Adipose tissue (tissue), 3 donors: ENCODE data around the gene NEU1. TPM values are rescaled to one million over a fixed set of nuclear protein-coding genes. Genes with fewer than 3 reads are reported as not detected.
A peak's percentile ranks its signal among the peaks of the same experiment; 100 is the strongest.
"Not testable (repeated sequence)": the region's sequence is repeated elsewhere in the genome, so short reads cannot be mapped to it uniquely, and the experiment has no call there.

Experiments used
- H3K27ac ChIP-seq: one replicate; pipeline ENCODE4 v1.5.1; 2013; ENCODE audit warnings: low read depth, low read length
- WGBS, 3 donors: extraction: QIAGEN DNeasy Blood & Tissue Kit; methylation state at CpG; one replicate each; pipeline ENCODE4 v1.1.7; 2013; 5-methylcytosine and 5-hydroxymethylcytosine counted together
- polyA plus RNA-seq, 3 donors: library from polyadenylated mRNA; stranded (reverse); fragments of 200-250 nt; gene quantifications; one replicate each; pipeline ENCODE4 v1.2.3, GENCODE V29; 2013
- donor health status: healthy with polysubstance abuse.
- donor health status: Bipolar disorder and iron deficiency.
- donor health status: healthy.

The NEU1 gene
- polyA plus RNA-seq, 3 donors, result 26.2 to 33.8 (median 31.5) TPM

DNA sequence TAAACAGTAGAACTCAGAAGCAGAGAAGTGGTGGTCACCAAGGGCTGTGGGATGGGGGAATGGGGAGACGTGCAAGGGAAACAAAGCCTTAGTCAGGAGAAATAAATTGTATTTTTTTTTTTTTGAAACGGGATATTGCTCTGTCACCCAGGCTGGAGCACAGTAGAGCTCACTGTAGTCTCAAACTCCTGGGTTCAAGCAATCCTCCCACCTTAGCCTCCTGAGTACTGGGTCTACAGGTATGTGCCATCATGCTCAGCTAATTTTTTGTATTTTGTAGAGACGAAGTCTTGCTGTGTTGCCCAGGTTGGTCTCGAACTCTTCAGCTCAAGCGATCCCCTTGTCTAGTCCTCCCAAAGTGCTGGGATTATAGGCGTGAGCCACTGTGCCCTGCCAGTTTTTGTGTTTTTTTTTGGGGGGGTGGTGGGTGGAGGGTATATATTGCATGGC, 31.7 kb downstream of the NEU1 start:
- 41 to 54% (median 47%) methylated on average over 6 of the region's 6 CpGs for WGBS, 3 donors

GRCh38 chr6:31829633-31830283, 32.9 kb downstream of the NEU1 start:
- 1 to 3% (median 2%) methylated on average over 11 to 15 of the region's 15 CpGs for WGBS, 3 donors
- no peak overlapping the region for H3K27ac ChIP-seq

More for the DNA sequence above, 31.7 kb downstream of the NEU1 start:
- no peak overlapping the region for H3K27ac ChIP-seq

- peak within 1 kb of the TSS; percentile 21 for H3K27ac ChIP-seq
- WGBS, 3 donors, result 0 to 1% (median 0%) methylated on average over 46 to 51 of the region's 56 CpGs
Observed at GRCh38 chr6:31827286-31828079, 35.1 kb downstream of the NEU1 start, which contains the start of gene HSPA1B. TSS of gene HSPA1B (plus strand) at chr6:31827738. CDS start at chr6:31827951, 213 bp downstream.

DNA sequence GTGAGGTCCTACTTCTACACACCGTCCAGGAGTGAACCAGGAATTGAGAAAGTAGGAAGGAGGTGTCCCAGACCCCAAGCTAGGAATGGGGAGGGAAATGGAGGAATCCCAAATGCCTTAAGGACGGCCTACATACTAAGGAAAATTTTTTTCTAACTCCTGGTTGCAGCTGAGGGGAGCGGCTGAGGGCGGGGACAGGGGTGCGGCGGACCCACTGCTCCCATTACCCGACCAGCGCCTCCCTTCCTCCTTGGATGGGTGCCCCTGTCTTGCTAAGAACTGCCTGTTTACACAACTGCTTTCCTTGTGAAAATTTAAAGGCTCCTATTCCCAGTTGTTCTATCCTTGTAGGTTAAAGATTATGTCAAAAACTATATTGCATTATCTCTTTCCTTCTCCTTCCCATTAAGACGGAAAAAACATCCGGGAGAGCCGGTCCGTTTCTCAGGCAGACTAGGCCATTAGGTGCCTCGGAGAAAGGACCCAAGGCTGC, 35.8 kb downstream of the NEU1 start:
- H3K27ac ChIP-seq, result peak overlapping the region; percentile 10
- WGBS, 3 donors, result 0 to 2% (median 1%) methylated on average over 13 of the region's 13 CpGs

DNA sequence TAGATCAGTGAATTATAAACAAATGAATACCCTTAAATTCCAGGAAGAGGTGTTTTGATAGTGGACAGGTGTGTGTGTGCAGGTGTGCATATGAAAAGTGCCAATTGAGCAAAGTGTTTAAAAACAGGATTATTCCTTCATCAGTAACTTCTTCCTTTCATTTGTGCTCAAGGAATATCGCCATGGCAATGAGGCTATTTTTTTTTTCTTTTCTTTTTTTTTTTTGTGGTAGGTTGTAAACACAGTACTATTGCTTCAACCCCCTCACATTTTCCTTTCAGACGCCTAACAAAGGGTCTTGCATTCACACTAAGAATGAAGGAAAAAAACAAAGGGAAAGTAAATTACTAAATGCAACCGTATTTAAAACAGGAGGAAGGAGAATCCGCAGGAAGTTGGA, 37.1 kb downstream of the NEU1 start:
- 36 to 70% (median 65%) methylated on average over 4 of the region's 4 CpGs for WGBS, 3 donors
- no peak overlapping the region for H3K27ac ChIP-seq

DNA sequence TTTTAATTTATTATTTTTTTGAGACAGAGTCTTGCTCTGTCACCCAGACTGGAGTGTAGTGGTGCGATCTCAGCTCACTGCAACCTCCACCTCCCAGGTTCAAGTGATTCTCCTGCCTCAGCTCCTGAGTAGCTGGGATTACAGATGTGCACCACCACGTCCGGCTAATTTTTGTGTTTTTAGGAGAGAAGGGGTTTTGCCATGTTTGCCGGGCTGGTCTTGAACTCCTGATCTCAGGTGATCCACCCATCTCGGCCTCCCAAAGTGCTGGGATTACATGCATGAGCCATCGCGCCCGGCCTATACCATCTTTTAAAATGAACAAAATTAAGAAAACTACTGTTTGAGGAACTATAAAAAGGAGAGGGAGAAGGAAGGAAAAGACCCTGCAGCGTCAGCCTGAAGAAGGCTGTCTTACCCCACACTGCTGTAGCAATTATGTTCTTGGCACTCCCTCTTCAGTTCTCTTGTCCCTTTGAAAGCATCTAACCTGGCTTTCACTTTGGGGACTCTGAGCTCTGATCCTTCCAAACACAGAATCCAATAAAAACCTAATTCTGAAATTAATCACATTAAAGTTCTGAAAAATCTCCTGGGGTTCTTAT, 38.9 kb downstream of the NEU1 start:
- H3K27ac ChIP-seq, result not testable (repeated sequence)
- WGBS, 3 donors, result 69 to 96% (median 70%) methylated on average over 9 of the region's 9 CpGs

DNA sequence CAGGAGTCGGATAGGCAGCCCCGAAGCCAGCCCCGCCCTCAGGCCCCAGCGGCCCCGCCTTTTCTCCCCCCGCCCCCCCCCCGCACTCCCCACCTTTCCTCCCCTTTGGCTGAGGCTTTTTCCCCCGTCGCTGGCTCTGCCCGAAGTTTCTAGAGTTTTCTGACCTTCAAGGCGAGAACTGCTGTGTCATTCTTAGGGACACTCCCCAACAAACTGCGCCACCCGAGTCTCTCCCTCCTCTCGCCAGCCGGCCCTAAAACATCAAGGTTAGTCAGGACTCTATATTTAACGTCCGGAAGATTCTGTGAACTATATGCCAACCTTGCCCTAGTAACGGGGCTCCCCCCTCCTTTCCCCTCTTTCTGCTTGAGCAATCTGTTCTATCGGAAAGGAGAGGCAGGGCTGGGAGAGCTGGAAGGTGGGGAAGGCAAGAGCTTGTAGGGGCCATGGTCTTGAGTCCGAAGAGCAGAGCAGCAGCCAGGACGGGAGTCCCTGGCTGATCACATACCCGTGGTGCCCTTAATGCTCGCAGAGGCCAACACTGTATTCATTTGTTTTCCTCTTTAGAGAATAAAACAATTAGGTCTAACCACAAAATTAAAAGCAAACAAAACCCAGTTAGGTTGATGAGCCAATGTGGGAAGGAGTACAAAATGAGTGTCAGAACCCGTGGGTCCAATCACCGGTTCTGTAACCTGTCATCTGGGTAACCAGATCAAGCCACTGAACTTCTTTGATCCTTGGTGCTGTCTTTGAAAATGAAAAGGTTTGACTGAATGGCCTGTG, 40.4 kb downstream of the NEU1 start:
- peak overlapping the region; percentile 96 for H3K27ac ChIP-seq
- 1 to 2% (median 2%) methylated on average over 23 to 24 of the region's 25 CpGs for WGBS, 3 donors

DNA sequence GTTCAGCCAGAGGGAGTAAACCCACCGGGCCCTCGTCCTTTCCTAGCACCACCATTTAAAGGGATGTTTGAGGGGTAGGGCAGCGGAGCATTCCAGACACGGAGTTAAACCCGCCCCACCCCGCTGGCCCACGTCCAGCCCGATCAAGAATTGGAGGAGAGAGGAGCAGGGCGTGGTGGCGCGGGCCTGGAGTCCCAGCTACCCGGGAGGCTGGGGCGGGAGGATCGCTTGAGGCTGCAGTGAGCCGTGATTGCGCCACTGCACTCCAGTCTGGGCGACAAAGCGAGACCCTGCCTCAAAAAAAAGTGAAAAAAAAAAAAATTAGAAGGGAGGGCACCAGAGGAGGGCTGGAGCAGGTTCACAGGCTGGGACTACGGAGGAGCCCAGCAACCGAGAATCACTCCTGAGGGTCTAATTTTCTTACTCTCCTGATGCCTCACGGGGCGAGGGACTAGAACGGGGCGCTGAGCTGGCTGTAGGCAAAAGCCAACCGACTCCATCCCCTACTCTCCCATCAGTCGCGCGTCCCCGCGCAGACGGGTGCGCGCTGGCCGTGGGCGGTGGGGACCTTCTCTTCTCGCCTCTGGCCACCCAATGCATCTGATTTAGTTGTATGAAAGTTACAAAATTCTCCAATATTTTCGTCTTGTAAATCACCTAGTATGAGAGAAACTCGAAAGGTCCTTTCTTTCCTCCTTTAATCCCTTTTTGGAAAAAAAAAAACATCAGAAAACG, 41.2 kb downstream of the NEU1 start:
- H3K27ac ChIP-seq, result peak overlapping the region; percentile 96
- 4 to 8% (median 8%) methylated on average over 39 of the region's 39 CpGs for WGBS, 3 donors

DNA sequence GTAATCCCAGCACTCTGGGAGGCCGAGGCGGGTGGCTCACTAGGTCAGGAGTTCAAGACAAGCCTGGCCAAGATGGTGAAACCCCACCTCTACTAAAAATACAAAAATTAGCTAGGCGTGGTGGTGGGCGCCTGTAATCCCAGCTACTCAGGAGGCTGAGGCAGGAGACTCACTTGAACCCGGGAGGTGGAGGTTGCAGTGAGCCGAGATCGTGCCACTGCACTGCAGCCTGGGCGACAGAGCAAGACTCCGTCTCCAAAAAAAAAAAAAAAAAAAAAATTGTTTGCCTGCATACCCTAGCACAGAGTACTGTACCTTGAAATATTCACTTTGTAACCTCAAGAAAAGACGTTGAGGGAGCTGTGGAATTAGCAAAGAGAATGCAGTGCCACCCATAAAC, 42.2 kb downstream of the NEU1 start:
- not testable (repeated sequence) for H3K27ac ChIP-seq
- 89 to 95% (median 94%) methylated on average over 10 of the region's 10 CpGs for WGBS, 3 donors

DNA sequence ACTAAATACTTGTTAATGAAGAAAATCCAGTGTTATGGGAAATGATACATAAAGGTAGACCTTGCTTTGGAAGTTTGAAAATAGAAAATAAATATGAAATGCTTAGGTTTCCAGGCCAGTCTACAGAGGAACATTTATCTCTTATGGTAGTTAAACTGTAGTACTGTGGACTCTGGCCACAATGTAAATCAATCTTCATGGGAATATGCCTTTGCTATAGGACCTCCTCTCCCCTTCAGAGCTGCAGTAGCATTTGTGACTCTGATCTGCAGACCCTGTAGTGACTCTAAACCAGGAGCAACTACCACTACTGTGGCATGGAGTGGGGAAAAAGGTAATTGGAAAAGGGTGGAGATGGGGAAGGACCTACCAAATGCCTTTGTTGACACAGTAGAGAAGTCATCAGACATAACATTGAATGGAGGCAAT, 42.7 kb downstream of the NEU1 start:
- no peak overlapping the region for H3K27ac ChIP-seq

DNA sequence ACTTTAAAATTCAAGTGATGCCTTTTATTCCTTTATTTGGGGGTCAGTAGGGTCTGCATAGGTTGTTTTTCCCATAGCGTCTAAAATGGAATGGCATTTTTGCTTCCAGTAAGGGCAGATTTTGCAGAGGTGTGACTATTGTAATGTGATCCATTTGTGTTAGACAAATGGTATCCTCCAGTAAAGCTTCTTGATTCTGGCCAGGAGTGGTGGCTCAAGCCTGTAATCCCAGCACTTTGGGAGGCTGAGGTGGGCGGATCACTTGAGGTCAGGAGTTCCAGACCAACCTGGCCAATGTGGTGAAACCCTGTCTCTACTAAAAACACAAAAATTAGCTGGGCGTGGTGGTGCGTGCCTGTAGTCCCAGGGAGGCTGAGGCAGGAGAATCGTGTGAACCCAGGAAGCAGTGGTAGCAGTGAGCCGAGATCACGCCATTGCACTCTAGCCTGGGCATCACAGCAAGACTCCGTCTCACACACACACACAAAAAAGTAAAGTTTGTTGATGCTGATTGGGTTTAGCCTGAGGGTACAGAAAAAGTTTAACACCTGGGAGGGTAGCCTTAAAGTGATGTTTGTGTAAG, 44.6 kb downstream of the NEU1 start:
- 38 to 69% (median 49%) methylated on average over 8 of the region's 8 CpGs for WGBS, 3 donors
- H3K27ac ChIP-seq, result not testable (repeated sequence)

- WGBS, 3 donors, result 25 to 45% (median 32%) methylated on average over 12 to 15 of the region's 37 CpGs
- H3K27ac ChIP-seq, result not testable (repeated sequence)
Observed at GRCh38 chr6:31817133-31817928, 45.3 kb downstream of the NEU1 start.

DNA sequence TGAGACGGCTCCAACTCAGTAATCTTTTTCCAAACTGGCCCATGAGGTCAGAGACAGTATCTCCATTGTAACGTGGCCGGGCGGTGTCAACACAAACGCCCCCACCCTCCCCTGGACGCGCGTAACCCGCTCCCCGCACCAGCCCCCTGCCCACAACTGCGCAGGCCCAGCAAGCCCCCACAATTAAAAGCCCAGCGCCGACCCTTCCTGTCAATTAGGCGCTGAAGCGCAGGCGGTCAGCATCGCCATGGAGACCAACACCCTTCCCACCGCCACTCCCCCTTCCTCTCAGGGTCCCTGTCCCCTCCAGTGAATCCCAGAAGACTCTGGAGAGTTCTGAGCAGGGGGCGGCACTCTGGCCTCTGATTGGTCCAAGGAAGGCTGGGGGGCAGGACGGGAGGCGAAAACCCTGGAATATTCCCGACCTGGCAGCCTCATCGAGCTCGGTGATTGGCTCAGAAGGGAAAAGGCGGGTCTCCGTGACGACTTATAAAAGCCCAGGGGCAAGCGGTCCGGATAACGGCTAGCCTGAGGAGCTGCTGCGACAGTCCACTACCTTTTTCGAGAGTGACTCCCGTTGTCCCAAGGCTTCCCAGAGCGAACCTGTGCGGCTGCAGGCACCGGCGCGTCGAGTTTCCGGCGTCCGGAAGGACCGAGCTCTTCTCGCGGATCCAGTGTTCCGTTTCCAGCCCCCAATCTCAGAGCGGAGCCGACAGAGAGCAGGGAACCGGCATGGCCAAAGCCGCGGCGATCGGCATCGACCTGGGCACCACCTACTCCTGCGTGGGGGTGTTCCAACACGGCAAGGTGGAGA, 47.4 kb downstream of the NEU1 start, which contains the start of the genes HSPA1A and HSPA1L:
Gene HSPA1A (plus strand): TSS at position 519 of the 814 bp plus-strand sequence. CDS start 214 bp downstream, at position 733.
Gene HSPA1L (minus strand): TSS at position 259 of the 814 bp plus-strand sequence. CDS start 3,311 bp downstream, outside the sequence.
- WGBS, 3 donors, result 0 to 1% (median 0%) methylated on average over 54 to 56 of the region's 56 CpGs

DNA sequence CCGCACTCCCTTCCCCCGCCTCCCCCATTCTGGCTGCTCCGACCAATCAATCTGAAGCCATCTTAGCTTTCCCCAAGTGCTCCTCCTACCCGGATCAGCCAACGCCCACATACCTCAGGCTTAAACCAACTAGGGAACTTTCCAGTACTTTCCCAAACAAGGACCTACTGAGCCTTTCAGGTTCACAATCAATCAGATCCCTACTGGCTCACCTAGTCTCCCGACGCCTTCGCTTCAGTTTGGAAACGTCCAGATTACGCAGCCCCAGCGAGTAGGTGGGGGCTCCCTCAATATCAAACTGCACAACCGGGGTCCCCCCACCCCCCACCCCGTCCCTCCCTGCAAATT, 48.0 kb downstream of the NEU1 start:
- WGBS, 3 donors, result 0% methylated on average over 13 of the region's 13 CpGs
- H3K27ac ChIP-seq, result peak overlapping the region; percentile 76

More for the DNA sequence above, 47.4 kb downstream of the NEU1 start, which contains the start of the genes HSPA1A and HSPA1L:
- peak within 1 kb of the TSS; percentile 77 for H3K27ac ChIP-seq

DNA sequence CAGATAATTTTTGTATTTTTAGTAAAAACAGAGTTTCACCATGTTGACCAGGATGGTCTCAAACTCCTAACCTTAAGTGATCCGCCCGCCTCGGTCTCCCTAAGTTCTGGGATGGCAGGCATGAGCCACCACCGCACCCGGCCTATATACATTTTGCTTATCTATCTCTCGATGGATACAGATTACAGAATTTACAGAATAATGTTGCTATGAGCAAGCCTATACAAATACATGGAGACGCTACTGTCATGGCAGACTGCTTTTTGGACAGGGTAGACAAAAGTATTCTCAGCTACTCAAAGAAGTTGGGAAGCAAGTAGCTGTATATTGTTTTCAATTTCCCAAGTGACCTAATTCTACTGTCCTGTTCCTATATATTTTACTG, 49.2 kb downstream of the NEU1 start:
- peak overlapping the region; percentile 19 for H3K27ac ChIP-seq
- 95 to 97% (median 95%) methylated on average over 7 of the region's 7 CpGs for WGBS, 3 donors

GRCh38 chr6:31811645-31812044, 51.0 kb downstream of the NEU1 start:
- no peak overlapping the region for H3K27ac ChIP-seq
- WGBS, 3 donors, result 89 to 96% (median 95%) methylated on average over 12 of the region's 12 CpGs
